ENCODE measurements around the gene GNPDA1.

GNPDA1 gene

DNA sequence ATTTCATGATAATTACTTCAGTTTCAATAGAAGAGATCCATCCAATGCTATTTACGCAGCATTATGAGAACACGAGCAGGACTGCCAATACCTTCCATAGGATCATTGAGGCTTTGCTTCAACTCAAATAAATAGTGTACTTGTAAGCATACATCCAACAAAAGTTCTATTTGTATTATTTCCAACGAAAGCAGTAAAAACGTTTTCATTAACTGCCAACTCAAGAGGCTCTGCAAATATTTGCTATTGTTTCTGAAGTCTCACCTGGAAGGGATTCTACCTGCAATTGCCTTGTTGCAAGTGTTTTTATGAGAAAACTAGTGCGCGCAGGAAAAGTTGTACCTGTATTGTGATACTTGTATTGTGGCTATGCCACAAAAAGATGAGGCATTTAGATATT is 11.0 kb upstream of the GNPDA1 start:
- DNase-seq (ENCODE audit: low read depth): no peak

DNA sequence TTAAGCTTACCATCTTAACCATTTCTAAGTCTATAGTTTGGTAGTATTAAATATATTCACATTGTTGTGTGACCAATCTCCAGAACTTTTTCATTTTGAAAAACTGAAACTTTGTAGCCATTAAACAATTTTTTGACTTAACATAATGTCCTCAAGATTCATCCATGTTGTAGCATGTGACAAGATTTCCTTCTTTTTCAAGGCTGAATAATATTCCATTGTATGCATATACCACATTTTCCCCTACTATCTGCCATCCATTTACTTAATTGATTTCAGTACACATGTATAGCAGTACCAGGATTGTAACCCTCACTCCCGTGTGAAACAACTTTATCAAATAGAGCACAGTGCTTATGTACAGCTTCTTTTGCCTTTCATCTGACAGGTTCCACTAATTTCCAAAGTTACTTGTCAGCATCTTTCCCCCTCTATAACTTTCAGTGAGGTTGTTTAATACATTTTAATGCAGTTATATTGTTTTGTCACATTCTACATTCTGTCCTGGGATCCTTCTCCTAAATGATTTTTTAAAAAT is 7.4 kb upstream of the GNPDA1 start:
- no peak for DNase-seq (ENCODE audit: low read depth)

DNA sequence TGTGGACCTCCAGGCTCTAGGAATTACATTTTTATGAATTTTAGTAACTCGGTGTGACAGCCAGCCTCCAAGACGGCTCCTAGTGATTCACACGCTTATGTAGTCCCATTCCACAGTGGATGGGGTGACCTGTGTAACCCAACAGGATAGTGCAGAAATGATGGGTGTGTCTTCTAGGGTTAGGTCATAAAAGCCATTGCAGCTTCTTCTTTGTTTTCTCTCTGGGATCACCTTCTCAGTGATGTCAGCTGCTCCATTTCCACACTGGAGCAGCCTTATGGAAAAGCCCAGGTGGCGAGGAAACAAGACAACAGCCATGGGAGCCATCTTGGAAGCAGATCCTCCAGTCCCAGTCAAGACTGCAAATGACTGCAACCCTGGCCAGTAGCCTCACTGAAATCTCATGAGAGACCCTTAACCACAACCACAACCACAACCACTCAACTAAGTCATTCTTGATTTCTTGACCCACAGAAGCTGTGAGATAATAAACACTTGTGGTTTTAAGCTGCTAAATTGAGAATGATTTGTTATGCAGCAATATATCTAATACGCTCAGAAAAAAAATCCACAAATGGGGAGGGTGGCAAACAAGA is 5.1 kb upstream of the GNPDA1 start:
- peak; percentile 83 for DNase-seq (ENCODE audit: low read depth)

DNA sequence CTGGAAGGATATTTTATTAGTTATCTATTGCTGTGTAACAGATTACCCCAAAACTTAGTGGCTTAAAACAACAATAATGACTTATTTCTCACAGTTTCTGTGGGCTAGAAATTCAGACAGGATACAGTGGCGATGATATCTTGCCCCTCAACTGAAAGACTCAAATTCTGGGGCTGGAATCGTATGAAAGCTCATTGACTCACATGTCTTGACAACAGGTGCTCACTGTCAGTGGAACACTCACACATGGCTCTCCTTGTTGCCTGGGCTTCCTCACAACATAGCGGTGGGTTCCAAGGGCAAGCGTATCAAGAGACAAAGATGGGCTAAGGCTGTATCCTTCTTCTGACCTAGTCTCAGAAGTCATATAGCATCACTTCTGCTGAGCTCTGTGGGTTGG is 3.7 kb upstream of the GNPDA1 start:
- no peak for DNase-seq (ENCODE audit: low read depth)

DNA sequence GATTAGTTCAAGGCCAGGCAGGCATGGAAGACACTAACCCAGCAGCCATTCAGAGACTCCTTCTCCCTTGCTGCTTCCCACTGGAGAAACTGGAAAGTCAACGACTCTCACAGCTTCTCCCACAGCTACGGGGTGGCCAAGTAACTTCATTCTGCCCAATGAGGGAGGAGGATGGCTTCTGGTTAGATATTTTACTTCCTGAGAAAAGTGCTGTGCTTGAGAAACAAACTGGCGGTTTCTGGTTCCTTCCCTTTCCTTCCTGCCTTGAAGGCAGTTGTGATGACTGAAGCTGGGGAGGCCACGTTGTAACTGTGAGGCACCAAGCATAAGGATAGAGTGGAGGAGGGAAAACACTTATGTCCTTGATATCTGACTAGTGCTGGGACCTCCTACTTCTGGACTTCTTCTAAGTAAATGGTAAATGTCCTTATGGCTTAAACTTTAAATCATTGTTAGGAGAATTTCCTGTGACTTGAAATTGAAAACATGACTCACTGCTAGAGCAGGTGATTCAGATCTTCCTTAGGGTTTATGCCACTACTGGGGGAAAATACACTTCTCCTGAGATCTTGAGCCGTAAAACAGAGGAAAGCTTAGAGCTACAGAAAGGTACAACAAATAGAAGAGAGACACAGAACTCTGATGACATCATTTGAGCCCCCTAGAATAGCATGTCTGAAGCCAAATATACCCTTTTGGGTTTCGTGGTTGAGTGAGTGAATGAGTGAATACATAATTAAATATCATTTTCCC is 3.1 kb upstream of the GNPDA1 start:
- peak; percentile 77 for DNase-seq (ENCODE audit: low read depth)

DNA sequence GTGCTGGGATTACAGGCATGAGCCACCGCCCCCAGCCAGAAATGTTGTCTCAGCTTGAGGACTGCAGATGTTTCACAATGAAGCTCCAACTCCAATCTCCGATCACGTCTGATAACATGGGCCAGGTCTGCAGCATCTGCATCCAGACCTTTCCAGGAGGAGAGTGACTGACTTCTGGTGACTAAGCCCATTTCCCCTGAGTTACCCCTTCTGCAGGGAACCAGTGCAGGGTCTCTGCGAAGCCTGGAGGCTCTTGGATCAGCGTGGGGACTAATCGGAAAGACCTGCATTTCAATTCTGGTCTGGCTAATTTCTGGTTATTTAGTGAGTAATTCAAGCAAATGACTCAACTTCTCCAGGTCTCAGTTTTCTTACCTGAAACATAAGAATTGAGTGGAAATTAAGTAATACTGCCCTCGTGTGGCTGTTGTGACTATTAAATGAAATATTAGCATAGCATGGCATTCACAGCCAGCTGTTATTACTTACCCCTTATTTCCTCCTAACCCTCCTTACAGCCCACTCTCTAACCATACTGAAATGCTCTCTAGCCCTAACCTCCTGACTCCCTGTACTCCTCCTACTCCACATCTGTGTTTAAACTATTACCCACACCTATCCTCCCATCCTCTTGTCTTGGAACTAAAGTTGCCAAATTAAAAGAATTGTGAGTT is 2.2 kb upstream of the GNPDA1 start:
- peak; percentile 69 for DNase-seq (ENCODE audit: low read depth)

DNA sequence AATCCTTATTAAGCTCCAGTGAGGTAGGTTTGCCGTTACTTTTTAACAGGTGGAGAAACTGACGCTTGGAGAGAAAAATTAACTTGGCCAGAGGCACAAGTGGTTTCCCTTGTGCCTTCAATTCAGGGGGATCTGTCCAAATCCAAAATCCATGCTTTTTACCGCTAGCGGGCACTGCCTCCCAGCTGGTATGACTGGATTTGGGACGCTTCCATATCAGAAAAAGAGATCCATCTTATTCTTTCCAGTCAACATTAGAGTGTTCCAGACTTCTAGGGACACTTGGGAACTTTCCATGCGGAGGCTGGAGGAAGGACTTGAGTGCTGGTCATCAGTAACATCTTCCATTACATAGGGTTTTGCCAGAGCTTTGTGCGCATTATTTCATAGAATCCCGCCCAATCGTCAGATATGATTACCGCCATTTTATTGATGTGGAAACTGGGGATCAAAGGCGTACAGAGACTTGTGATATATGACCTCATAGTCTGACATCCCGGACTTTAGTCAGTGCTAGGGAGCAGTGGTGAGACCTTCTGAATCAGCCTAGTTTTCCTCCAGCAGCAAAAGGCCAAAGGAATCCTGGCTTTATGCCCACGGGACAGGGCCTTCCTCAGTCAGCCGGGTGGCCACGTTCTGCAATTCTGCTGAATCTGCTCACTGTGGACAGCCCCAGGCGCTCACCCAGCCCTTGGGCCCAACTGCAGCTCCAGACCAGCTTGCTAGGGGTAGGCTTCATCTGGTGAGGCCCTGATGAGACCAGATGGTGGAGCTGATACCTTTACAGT is 1.1 kb upstream of the GNPDA1 start:
- peak; percentile 71 for DNase-seq (ENCODE audit: low read depth)

DNA sequence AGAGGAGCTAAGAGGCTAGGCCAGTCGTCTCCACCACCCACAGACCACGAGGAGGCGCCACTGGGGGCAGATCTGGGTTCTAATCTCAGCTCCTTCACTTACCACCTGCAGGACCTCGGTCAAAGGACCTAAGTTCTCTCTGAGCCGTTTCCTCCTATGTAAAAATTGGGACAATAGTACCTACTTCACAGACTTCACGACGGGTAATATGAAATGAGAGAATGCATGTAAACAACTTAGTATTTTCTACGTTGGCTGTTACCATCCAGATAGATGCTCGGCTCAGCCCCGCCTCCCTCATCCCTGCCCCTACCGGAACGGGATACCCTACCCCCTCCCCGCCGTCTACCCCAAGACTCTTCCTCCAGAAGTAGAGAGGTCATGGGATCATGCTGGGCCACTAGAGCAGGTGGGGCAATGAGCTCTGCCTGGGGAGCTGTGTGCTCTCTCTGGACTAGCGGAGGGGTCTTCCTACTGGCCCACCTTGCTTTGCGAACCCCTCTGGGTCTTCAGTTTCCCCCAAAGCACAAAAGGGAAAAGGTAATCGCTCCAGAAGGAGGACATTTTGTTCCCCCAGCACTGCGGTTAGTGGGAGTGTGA is 541 bp downstream of the GNPDA1 start:
- DNase-seq (ENCODE audit: low read depth): peak; percentile 42

DNA sequence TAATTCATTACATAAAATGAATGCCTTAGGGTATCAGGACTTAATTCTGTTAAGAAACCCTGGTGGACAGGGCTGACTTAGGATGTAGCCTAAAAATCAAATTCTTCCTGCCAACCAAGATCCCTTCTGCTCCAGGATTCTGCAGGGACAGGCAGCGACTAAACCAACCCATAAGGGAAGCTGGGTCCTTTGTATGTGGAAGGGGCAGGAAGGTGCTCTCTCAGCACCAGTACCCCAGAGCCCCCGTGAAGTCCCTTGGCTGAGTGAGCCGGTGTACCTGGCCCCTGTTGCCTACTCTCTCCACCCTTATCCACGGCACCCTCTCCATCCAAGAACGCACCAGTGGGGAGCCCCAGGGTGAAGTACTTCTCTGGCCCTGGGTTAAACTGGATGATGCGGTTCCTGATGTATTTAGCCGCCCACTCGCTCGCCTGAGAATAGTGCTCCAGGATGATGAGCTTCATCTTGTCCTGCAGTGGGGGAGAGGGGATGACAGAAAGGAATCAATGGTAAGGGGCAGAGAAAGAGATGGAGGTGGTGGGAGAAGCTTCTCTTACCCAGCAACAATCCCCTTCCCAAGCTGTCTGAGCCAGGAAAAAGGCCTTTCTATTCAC is 1.1 kb downstream of the GNPDA1 start:
- no peak for DNase-seq (ENCODE audit: low read depth)

DNA sequence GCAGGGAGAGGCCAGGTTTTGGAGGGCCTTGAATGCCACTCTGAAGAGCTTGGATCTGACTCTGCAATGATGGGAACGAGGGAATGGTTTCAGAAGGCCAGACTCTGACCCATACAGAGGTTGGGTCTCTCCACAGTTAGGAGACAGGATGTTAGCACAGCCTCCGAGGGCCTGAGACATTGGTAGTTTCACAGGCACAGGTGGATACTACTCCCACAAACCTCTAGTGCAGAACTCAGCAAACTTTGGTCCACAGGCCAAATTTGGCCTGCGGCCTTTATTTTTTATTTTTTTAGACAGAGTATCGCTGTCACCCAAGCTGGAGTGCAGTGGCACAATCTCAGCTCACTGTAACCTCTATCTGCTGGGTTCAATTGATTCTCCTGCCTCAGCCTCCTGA is 2.9 kb downstream of the GNPDA1 start:
- no peak for DNase-seq (ENCODE audit: low read depth)

DNA sequence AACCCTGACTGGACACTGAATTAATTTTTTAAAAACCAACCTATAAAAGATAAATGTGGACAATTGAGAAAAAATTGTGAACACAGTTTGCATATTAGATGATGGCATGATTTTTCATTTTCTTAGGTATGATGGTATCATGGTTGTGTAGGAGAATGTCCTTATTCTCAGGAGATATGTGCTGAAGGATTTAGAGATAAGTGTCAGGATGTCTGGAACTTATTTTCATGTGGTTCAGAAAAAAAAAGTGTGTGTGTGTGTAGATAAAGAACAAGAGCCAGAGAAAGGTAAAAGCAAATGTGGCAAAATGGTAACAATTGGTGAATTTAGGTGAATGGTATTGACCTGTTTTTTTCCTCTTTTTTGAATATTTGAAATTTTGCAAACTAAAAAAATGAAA is 4.0 kb downstream of the GNPDA1 start:
- no peak for DNase-seq (ENCODE audit: low read depth)

DNA sequence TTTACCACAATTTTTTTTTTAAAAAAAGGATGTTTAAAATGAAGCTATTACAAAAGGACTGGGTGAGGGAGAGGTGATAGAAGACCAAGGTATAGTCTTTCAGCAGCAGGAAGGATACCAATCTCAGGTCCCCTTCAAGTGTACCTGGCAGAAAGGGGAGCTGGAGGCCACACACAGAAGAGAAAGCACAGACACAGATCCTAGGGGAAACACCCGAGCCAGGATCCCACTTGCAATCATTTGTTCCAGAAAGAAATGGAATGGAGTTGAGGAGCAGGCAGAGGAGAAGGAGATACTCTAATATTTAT is 5.6 kb downstream of the GNPDA1 start:
- DNase-seq (ENCODE audit: low read depth): no peak

DNA sequence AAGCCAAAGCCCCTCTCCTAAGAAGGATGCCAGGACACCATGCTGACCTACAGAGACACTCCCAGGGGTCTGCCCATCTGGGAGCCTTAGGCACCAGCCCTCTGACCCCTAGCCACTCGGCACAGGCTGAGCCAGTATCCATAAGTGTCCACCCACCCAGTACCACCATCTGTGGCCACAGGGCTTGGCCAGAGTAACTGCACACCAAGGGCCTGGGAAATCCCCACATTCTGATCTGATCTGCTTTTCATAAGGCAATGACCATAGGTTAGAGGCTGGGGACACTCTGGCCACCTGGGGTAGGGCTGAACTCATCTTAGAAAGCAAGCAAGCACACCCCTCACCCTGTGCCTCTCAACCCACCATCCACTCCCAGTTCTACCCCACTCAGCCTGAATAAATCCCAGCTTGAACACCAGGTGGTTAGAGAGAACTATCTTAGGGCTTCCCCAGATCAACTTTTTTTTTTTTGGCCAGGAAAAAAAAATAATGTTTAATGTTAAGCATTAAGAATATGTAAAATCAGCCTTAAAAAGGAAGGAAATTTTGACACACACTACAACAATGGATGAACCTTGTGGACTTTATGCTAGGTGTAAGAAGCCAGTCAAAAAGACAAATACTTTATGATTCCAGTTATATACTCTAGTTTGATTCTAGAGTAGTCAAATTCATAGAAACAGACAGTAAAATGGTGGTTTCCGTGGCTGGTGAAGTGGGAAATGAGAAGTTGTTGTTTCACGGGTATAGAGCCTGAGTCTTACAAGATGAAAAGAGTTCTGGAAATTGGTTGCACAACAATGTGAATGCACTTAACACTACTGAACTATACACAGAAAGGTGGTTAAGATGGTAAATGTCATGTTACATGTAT is 6.2 kb downstream of the GNPDA1 start:
- DNase-seq (ENCODE audit: low read depth): peak; percentile 12

DNA sequence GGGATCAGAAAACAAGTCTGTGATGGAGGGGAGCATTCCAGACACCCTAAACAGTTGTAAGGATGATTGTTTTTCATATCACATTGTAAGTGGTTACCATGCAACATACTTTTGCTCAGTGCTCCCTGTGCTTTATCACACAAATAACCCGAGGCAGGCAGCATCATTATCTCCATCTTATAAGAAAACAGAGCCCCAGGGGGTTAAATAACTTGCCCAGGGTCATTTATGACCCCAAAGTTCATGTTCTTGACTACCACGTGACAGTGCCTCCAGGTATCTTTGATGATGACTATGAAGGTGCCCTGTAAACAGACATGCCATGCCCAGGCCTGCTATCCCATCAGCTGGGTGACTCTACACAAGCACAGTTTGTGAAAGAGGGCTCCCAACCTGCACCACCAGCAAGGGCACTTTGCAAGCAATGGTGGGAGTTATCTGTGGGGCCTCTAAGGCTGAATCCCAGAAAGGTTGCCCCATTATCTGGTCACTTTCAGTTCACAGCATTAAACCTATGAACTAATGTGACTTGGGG is 9.5 kb downstream of the GNPDA1 start:
- DNase-seq (ENCODE audit: low read depth): no peak

DNA sequence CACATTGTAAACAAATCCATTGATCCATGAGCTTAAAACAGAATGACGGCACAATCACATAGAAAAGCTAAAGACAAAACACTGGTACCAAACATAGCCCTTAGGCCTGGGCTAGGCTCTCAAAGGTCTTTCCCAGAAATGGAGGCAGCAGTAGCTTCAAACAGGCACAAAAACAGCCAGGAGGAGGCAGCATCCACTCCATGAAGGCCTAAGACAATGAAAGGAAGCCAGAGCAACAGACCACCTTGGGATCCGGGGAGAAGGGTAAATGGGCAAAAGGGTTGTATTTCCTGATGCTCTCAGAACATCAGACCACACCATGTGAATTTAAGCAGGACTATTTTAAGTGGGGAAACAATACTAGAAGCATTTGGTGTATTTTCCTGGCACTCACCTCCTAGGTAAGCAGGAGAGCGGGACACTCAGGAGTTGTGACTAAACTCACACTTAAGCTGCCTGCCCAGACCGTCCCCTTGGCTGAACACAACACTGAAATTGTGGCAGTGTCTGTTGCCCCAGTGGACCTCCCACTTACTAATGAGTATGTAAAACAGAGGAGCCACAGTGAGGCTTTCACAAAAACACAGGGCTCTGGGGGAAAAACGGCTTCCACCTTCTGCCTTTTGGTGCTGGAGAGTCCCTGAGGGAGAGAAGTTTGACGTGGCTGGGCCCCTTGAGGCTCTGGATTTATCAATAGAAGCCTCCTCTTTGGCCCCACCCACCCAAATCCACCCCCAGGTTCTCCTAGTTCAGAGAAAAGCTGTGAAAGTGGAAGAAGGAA is 11.9 kb downstream of the GNPDA1 start:
- peak; percentile 25 for DNase-seq (ENCODE audit: low read depth)

DNA sequence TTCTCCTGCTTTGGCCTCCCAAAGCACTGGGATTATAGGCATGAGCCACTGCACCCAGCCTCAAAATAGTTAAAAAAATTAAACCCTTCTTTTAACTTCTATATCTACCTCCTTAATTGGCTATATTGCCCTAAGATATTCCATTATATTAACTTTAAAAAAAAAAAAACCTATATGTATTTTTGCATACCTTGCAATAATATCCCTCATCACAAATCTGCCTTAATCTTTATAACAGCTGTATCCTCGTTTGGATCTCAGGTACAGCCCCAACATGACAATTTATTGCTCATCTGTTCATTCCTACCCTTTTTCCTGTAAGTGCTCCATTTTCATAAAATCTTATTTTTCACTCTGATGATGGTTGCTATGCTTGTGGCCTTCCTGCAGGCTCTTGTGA is 12.7 kb downstream of the GNPDA1 start:
- no peak for DNase-seq (ENCODE audit: low read depth)

DNA sequence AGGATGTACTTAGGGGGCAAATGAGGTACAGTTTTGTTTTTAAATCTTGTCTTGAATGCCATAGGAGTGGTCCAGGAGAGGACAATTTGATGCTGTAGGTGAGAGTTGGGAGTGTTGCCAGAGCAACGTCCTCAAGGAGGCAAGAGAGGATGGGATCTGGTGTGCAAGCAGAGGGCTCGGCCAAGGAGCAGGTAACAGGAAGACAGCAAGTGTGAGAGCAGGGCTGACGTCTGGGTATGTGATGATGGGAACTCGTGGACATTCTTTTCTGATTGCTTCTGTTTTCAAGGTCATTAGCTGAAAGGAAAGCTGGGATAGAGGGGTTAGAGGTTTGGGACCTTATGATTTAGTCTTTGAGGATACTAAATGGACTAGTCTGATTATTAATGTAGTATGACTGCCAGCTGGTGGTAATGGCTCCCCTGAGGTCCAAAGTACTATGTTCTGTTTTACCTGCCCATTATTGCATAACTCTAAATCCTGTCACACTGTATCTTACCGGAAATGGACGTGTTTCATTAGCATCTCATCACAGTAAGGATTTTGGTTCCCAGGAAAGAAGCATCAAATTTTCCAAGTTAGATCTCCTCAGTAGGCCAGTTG is 15.4 kb downstream of the GNPDA1 start:
- no peak for DNase-seq (ENCODE audit: low read depth)

DNA sequence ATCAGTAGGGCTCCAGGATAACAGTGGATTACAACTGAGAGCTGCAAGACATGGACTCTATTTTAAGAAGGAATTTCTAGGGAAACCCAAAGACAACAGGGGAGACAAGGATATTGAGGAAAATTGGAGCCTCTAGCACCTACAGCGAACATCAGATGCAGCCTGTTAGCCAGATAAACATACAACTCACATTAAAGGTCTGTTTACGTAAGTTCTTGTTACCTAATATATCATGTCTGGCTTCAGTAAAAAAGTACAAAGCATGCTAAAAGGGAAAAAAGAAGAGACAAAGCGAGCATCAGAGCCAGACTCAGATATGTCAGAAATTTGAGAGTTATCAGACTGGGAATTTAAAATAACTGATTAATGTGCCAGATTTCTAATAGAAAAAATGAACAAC is 17.2 kb downstream of the GNPDA1 start:
- no peak for DNase-seq (ENCODE audit: low read depth)

DNA sequence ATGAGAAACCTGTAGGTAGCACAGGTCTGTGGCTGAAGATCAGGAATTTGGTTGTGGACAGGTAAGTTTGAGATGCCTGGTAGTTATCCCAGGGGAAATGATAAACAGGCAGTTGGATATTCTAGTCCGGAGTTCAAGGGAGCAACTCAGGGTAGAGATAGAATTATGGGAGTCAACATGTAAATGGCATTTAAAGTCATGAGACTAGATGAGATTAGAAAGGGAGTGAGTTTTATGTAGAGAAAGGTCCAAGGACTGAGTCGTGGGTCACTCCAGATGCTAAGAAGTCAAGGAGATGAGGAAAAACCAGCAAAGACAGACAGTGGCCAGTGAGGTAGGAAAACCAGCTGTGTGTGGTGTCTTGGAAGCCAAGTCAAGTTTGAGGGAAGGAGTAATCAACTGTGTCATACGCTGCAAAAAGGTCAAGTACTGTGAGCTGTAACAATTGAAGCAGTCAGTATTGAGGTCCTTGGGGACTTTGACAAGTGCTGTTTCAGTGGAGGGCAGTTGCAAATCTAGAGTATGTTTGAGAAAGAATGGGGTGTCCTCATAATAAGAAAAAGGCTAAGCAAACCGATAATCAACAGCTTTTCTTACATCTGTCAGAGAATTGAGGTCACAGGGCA is 18.2 kb downstream of the GNPDA1 start:
- DNase-seq (ENCODE audit: low read depth): no peak

Data from iris pigment epithelial cell (primary cell).